Endothelial cell of umbilical vein (primary cell): ENCODE results near the gene PLA2G4B. TPM values are rescaled to one million over a fixed set of nuclear protein-coding genes. Genes with fewer than 3 reads are reported as not detected.

Experiments
- BruUV-seq: library from RNA; stranded (reverse); fragments of 400-500 nt; replicated peaks from 2 replicates; lab custom pipeline; 2021; lab: Mats Ljungman, UMichigan
- CTCF ChIA-PET: fragments of 300-600, 350-600 bp; sonication (Branson Sonifier 250); formaldehyde crosslinking; loops from one replicate; lab custom pipeline; 2021; ENCODE audit warnings: antibody characterized with exemption, inconsistent platforms; lab: Charles Lee
- POLR2A ChIA-PET: fragments of 300-600, 350-600 bp; sonication (Branson Sonifier 250); formaldehyde crosslinking; loops from one replicate; lab custom pipeline; 2021; ENCODE audit warnings: antibody characterized with exemption, inconsistent platforms; lab: Charles Lee
- DNase-seq: peaks from one replicate; pipeline ENCODE4 v3.0.0-alpha.2; 2011; ENCODE audit warnings: low read depth, low spot score
- FAIRE-seq: peaks from 2 replicates; lab custom pipeline; 2011; peaks lifted over from hg19 to GRCh38; lab: Jason Lieb, UNC
- H2AFZ ChIP-seq: 2 replicates; pipeline ENCODE4 v1.6.0; 2012; ENCODE audit warnings: low read depth, low read length, control low read depth, inconsistent platforms
- H3K27ac ChIP-seq: 2 replicates; pipeline ENCODE4 v1.5.1; 2011; ENCODE audit warnings: low read depth, mild to moderate bottlenecking, control low read depth, low read length, moderate library complexity; ENCODE audit not compliant: insufficient read depth
- H3K27me3 ChIP-seq, 2 experiments: 2 replicates each; pipeline versions ENCODE4 v1.6.0 to v1.6.1; 2011; ENCODE audit warnings: low read length in 2 of 2, mixed read lengths in 1 of 2; ENCODE audit not compliant: control insufficient read depth in 2 of 2, insufficient read depth in 2 of 2
- H3K36me3 ChIP-seq, 2 experiments: 2 replicates in 1 of 2; 3 replicates in 1 of 2; pipeline ENCODE4 v1.5.1; 2011; ENCODE audit warnings: low read length in 2 of 2, mild to moderate bottlenecking in 1 of 2, moderate library complexity in 1 of 2; ENCODE audit not compliant: control insufficient read depth in 2 of 2, insufficient read depth in 2 of 2; ENCODE audit errors: extremely low read depth in 1 of 2
- H3K4me1 ChIP-seq: 3 replicates; pipeline ENCODE4 v1.5.1; 2011; ENCODE audit warnings: mild to moderate bottlenecking, low read length; ENCODE audit not compliant: control insufficient read depth, insufficient read depth; ENCODE audit errors: extremely low read depth
- H3K4me2 ChIP-seq: 2 replicates; pipeline ENCODE4 v1.6.1; 2011; ENCODE audit warnings: low read length, control low read depth, mixed read lengths; ENCODE audit not compliant: insufficient read depth
- H3K4me3 ChIP-seq, 3 experiments: fragments of 200-600 bp in 1 of 3; sonication (generic), shearing (Covaris generic) in 1 of 3; replicated peaks in 1 of 3; 2 replicates each; pipeline ENCODE4 v1.5.1; 2011 to 2016; ENCODE audit warnings: control low read depth in 3 of 3, low read length in 3 of 3, mild to moderate bottlenecking in 2 of 3, inconsistent platforms in 1 of 3, low read depth in 1 of 3, moderate library complexity in 1 of 3; ENCODE audit not compliant: insufficient read depth in 1 of 3
- H3K79me2 ChIP-seq: 2 replicates; pipeline ENCODE4 v1.6.0; 2012; ENCODE audit warnings: low read length, inconsistent platforms; ENCODE audit not compliant: control insufficient read depth, insufficient read depth
- H3K9ac ChIP-seq: replicated peaks from 2 replicates; pipeline ENCODE3; 2011; ENCODE audit warnings: low read length, control low read depth; ENCODE audit not compliant: insufficient read depth; ENCODE audit errors: extremely low read depth
- H3K9me1 ChIP-seq: replicated peaks from 3 replicates; pipeline ENCODE4 v1.6.0; 2011; ENCODE audit warnings: mild to moderate bottlenecking, low read length; ENCODE audit not compliant: control insufficient read depth, insufficient read depth; ENCODE audit errors: extremely low read depth
- H3K9me3 ChIP-seq: replicated peaks from 2 replicates; pipeline ENCODE4 v1.5.1; 2012; ENCODE audit warnings: low read length, inconsistent platforms; ENCODE audit not compliant: control insufficient read depth, insufficient read depth
- H4K20me1 ChIP-seq: replicated peaks from 2 replicates; pipeline ENCODE3; 2011; ENCODE audit warnings: mild to moderate bottlenecking, low read length; ENCODE audit not compliant: control insufficient read depth, insufficient read depth; ENCODE audit errors: extremely low read depth
- CTCF ChIP-seq, 2 donors: IDR thresholded peaks; 1 replicate in 1 of 2; 2 replicates in 1 of 2; pipeline ENCODE4 v1.5.1; 2011; ENCODE audit warnings: low read length in 2 of 2, mild to moderate bottlenecking in 2 of 2, moderate library complexity in 2 of 2, control low read depth in 1 of 2, inconsistent platforms in 1 of 2, low read depth in 1 of 2; ENCODE audit not compliant: insufficient read depth in 1 of 2; ENCODE audit errors: extremely low read depth in 1 of 2
- EZH2 ChIP-seq: IDR thresholded peaks from 2 replicates; pipeline ENCODE4 v1.6.1; 2012; ENCODE audit warnings: borderline replicate concordance, low read depth, mild to moderate bottlenecking, moderate library complexity, low read length, inconsistent platforms; ENCODE audit not compliant: severe bottlenecking
- FOS ChIP-seq: IDR thresholded peaks from 2 replicates; pipeline ENCODE4 v1.6.1; 2011; ENCODE audit warnings: mild to moderate bottlenecking, low read length, moderate library complexity, borderline replicate concordance; ENCODE audit not compliant: insufficient read depth
- GATA2 ChIP-seq: IDR thresholded peaks from 2 replicates; pipeline ENCODE4 v1.7.0; 2011; ENCODE audit warnings: low read depth, mild to moderate bottlenecking, moderate library complexity, mixed read lengths, low read length; ENCODE audit not compliant: insufficient read length, insufficient read depth
- JUN ChIP-seq: IDR thresholded peaks from 2 replicates; pipeline ENCODE4 v1.6.1; 2011; ENCODE audit warnings: borderline replicate concordance, low read depth; ENCODE audit not compliant: insufficient read length, insufficient read depth
- MAX ChIP-seq: IDR thresholded peaks from 2 replicates; pipeline ENCODE4 v1.6.1; 2011; ENCODE audit not compliant: insufficient read depth, insufficient read length
- MYC ChIP-seq: IDR thresholded peaks from one replicate; pipeline ENCODE4 v1.6.1; 2011; ENCODE audit warnings: mild to moderate bottlenecking, low read depth, low read length
- POLR2A ChIP-seq: IDR thresholded peaks from 2 replicates; pipeline ENCODE4 v1.6.1; 2012; ENCODE audit warnings: low read depth, mild to moderate bottlenecking, control low read depth, low read length
- POLR2AphosphoS5 ChIP-seq: IDR thresholded peaks from 2 replicates; pipeline ENCODE4 v1.6.1; 2012; ENCODE audit warnings: low read depth, mild to moderate bottlenecking, control low read depth, low read length, moderate library complexity; ENCODE audit not compliant: insufficient read depth
- dilution Hi-C: fragments of 300-500 bp; cut with MboI; formaldehyde crosslinking; loops from one replicate; pipeline ENCODE4 v1.15.0; 2019; ENCODE audit warnings: low sequenced_read_pairs; ENCODE audit not compliant: extremely low pct_ligation_motif_present
- intact Hi-C: fragments of 100-400 bp; cut with micrococcal nuclease; formaldehyde crosslinking; loops from one replicate; pipeline ENCODE4 v1.10.0; 2022
- polyA plus RNA-seq, 4 experiments: library from polyadenylated mRNA; depleted of rRNA in 3 of 4; stranded (reverse) in 3 of 4; unstranded in 1 of 4; fragments of >200 nt; gene quantifications; 2 replicates each; pipeline versions ENCODE4 v1.2.1 to v1.2.3, GENCODE V29; 2011 to 2012; ENCODE audit warnings: missing spikeins in 1 of 4
- total RNA-seq: library from RNA; stranded (reverse); gene quantifications from 2 replicates; pipeline ENCODE4 v1.2.3, GENCODE V29; 2021

Gene PLA2G4B
- total and polyA plus RNA-seq, 2 donors (not counting 3 experiments of a cell fraction or from before 2014, with no cell fraction given): 4.0 to 7.9 TPM

DNA sequence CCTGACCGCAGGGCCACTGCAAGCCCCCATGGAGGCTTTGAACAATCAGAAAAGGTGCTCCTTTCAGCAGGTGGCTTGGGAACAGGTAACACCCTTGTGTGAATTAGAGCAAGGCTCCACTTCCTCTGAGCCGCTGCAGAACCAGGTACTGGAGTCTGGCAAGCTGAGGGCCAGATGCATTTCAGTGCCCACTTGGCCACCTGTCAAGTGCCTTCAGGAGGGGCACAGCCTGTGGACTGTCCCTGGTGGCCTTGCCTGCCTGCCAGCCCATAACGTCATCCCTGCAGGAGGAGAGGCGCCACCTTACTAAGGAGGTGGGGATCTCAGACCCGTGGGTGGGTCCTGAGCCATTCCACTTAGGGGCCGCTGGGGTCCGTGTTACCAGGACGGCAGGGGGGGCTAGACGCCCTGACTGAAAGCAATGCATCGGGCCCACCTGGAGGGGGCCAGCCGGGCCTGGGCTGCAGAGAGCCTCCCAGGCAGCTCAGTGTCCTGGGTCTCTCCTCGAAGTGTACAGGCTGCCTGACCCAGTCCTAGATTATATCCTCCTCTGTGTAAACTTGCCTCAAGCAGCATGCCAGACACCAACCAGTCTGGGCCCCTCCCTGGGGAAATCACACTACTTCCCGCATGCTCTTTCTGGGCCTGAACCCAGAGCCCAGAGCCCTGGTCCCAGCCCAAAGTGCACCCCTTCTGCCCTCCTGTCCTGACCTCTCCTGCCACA, 39.1 kb downstream of the PLA2G4B start:
- Histone ChIP-seq H3K9me1 (no peaks in the 10 kb centered on the region), H3K4me2 (no peak overlapping the region), H3K4me1 (no peaks in the 10 kb centered on the region), H3K27ac (no peak overlapping the region), H3K9ac (no peak overlapping the region), H4K20me1 (no peaks in the 10 kb centered on the region), H2AFZ (no peak overlapping the region), H3K79me2 (no peaks in the 10 kb centered on the region), H3K4me3 (no peak overlapping the region), H3K27me3 (no peaks in the 10 kb centered on the region), H3K9me3 (no peaks in the 10 kb centered on the region), H3K36me3 (peaks cover 0 to 41% of the 10 kb centered on the region in 2 experiments)
- intact Hi-C loops: no loop called here
- POLR2A ChIA-PET: no interaction called here
- BruUV-seq: no TSS peak
- dilution Hi-C loops: no loop called here
- FAIRE-seq (no peak), DNase-seq (no peak)
- no peak for TF ChIP-seq POLR2A
- TF ChIP-seq POLR2AphosphoS5: no peak
- TF ChIP-seq FOS: no peak
- no peak for TF ChIP-seq CTCF (IDR thresholded peaks at IDR 0.05; ENCODE audit: extremely low read depth in 1 of 2, insufficient read depth in 1 of 2, low read depth in 1 of 2, low read length in 2 of 2)
- CTCF ChIA-PET: interaction anchor here (0.8 kb wide), 1 partner anchor 27 kb away, joined by 6 read pairs; no protein-coding TSS in a partner anchor

DNA sequence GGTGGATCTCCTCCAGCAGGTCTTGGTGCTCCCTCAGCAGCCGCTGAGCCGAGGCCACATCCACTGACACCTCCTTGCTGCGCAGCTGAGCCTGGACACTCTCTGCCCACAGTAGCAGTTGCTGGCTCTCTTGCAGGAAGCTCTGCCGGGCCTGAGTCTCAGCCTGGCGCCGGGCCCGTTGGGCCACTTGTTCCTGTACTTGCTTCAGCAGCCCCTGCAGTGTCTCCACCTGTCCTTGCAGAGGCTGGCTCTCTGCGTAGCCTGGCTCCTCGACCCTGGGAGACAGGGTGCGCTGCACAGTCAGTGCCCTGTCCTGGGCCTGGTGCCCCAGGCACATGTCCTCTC, 39.7 kb downstream of the PLA2G4B start:
- Histone ChIP-seq H2AFZ (no peak overlapping the region), H3K4me1 (no peaks in the 10 kb centered on the region), H3K4me3 (no peak overlapping the region), H3K36me3 (peaks cover 3 to 43% of the 10 kb centered on the region in 2 experiments), H3K9me1 (no peaks in the 10 kb centered on the region), H3K9ac (no peak overlapping the region), H3K9me3 (no peaks in the 10 kb centered on the region), H3K27ac (no peak overlapping the region), H3K79me2 (no peaks in the 10 kb centered on the region), H3K27me3 (no peaks in the 10 kb centered on the region), H4K20me1 (no peaks in the 10 kb centered on the region), H3K4me2 (no peak overlapping the region)
- POLR2A ChIA-PET: no interaction called here
- CTCF ChIA-PET: interaction anchor here (0.8 kb wide), 1 partner anchor 26 kb away, joined by 6 read pairs; no protein-coding TSS in a partner anchor
- dilution Hi-C loops (no loop called here), intact Hi-C loops (no loop called here)
- no peak for TF ChIP-seq GATA2
- no peak for TF ChIP-seq POLR2A
- no peak for TF ChIP-seq JUN
- TF ChIP-seq POLR2AphosphoS5: no peak
- TF ChIP-seq MAX: no peak
- TF ChIP-seq CTCF (IDR thresholded peaks at IDR 0.05; ENCODE audit: extremely low read depth in 1 of 2, insufficient read depth in 1 of 2, low read depth in 1 of 2, low read length in 2 of 2): no peak
- no peak for TF ChIP-seq MYC
- TF ChIP-seq EZH2: no peak
- no peak for TF ChIP-seq FOS
- FAIRE-seq (no peak), DNase-seq (no peak)
- BruUV-seq: no TSS peak
